GM12801 (cell line): Measurements from ENCODE around the gene NANS.

Source experiments
- TF ChIP-seq, protein P1 (sequence below): IDR thresholded peaks from one replicate; pipeline ENCODE4 v1.5.1; 2011; ENCODE audit warnings: control low read depth; ENCODE audit not compliant: insufficient read length; ENCODE audit errors: extremely low read depth

The NANS gene

DNA sequence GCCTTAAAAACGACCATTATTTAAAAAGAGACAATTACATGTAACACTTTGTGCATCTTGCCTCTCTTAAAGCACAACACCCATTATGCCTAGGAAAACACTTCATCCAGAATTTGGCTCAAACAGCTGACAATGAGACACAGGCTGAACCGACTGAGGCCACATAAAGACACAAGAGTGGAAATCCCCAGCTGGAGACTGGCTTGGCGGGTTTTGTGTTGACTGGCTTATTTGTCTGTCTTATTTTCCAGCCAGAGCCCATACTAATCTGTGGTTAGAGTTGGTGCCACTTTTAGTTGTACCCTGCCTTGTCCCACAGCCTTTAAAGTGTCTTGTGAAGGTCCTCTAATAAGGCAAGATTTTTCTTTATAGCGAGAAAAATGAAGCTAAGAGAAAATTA, 41.3 kb downstream of the NANS start:
- TF ChIP-seq, protein P1, sequence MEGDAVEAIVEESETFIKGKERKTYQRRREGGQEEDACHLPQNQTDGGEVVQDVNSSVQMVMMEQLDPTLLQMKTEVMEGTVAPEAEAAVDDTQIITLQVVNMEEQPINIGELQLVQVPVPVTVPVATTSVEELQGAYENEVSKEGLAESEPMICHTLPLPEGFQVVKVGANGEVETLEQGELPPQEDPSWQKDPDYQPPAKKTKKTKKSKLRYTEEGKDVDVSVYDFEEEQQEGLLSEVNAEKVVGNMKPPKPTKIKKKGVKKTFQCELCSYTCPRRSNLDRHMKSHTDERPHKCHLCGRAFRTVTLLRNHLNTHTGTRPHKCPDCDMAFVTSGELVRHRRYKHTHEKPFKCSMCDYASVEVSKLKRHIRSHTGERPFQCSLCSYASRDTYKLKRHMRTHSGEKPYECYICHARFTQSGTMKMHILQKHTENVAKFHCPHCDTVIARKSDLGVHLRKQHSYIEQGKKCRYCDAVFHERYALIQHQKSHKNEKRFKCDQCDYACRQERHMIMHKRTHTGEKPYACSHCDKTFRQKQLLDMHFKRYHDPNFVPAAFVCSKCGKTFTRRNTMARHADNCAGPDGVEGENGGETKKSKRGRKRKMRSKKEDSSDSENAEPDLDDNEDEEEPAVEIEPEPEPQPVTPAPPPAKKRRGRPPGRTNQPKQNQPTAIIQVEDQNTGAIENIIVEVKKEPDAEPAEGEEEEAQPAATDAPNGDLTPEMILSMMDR, result no peak

GRCh38 chr9:98099346-98099745, 42.8 kb downstream of the NANS start:
- TF ChIP-seq, protein P1, result no peak

- TF ChIP-seq, protein P1, result no peak
Observed at GRCh38 chr9:98099898-98100297, 43.4 kb downstream of the NANS start.

DNA sequence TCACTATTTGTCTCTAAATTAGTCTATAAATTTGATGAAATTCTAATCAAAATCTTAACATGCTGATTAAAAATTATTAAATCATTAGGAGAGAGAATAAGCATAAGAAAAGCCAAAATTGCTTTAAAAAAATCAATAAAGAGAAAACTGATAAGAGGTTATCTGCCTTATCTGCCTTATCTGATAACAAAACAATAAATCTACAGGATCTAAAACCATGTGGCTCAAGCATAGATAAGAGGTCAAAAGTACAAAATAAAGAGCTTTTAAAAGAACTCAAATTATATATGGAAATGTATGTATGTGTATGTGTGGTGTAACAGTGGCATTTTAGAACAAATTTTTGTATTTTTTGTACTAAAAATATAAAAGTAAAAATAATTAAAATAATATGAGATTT, 43.9 kb downstream of the NANS start:
- TF ChIP-seq, protein P1, result no peak

- TF ChIP-seq, protein P1, result no peak
Observed at GRCh38 chr9:98101416-98101815, 44.9 kb downstream of the NANS start.

- TF ChIP-seq, protein P1, result no peak
Observed at GRCh38 chr9:98101868-98102273, 45.3 kb downstream of the NANS start.

- TF ChIP-seq, protein P1, result no peak
Observed at GRCh38 chr9:98104445-98104881, 47.9 kb downstream of the NANS start.

- TF ChIP-seq, protein P1, result no peak
Observed at GRCh38 chr9:98105006-98105405, 48.5 kb downstream of the NANS start.
